Keratinocyte (primary cell): ENCODE measurements around the gene CLCNKB. TPM values are rescaled to one million over a fixed set of nuclear protein-coding genes. Genes with fewer than 3 reads are reported as not detected.
"Not testable (repeated sequence)": the region's sequence is repeated elsewhere in the genome, so short reads cannot be mapped to it uniquely, and the experiment has no call there.

Experiments used
- DNase-seq: peaks from one replicate; pipeline ENCODE4 v3.0.0-alpha.2; 2011; ENCODE audit warnings: low read depth, missing footprints, low spot score
- FAIRE-seq: peaks from 2 replicates; lab custom pipeline; 2011; peaks lifted over from hg19 to GRCh38; lab: Jason Lieb, UNC
- H2AFZ ChIP-seq: 2 replicates; pipeline ENCODE4 v1.6.0; 2012; ENCODE audit warnings: low read length, control low read depth, inconsistent platforms; ENCODE audit not compliant: control insufficient read depth
- H3K27ac ChIP-seq: 2 replicates; pipeline ENCODE4 v1.5.1; 2011; ENCODE audit warnings: low read length; ENCODE audit not compliant: control insufficient read depth, insufficient read depth
- H3K27me3 ChIP-seq: 3 replicates; pipeline ENCODE4 v1.6.0; 2011; ENCODE audit warnings: low read length; ENCODE audit not compliant: control insufficient read depth, insufficient read depth; ENCODE audit errors: extremely low read depth
- H3K36me3 ChIP-seq, 2 experiments: 2 replicates in 1 of 2; 3 replicates in 1 of 2; pipeline ENCODE4 v1.5.1; 2011; ENCODE audit warnings: low read length in 2 of 2, mild to moderate bottlenecking in 1 of 2; ENCODE audit not compliant: control insufficient read depth in 2 of 2, insufficient read depth in 2 of 2; ENCODE audit errors: extremely low read depth in 1 of 2
- H3K4me1 ChIP-seq: 3 replicates; pipeline ENCODE4 v1.5.1; 2011; ENCODE audit warnings: low read length; ENCODE audit not compliant: control insufficient read depth, insufficient read depth; ENCODE audit errors: extremely low read depth
- H3K4me2 ChIP-seq: 3 replicates; pipeline ENCODE4 v1.6.0; 2011; ENCODE audit warnings: low read depth, low read length; ENCODE audit not compliant: control insufficient read depth, insufficient read depth; ENCODE audit errors: extremely low read depth
- H3K4me3 ChIP-seq, 3 experiments: fragments of 200-600 bp in 1 of 3; sonication (generic) in 1 of 3; 2 replicates in 2 of 3; 3 replicates in 1 of 3; pipeline ENCODE4 v1.5.1; 2011 to 2016; ENCODE audit warnings: low read length in 3 of 3, mild to moderate bottlenecking in 3 of 3, control low read depth in 2 of 3, inconsistent platforms in 1 of 3, low read depth in 1 of 3, mixed read lengths in 1 of 3, mixed run types in 1 of 3, moderate library complexity in 1 of 3; ENCODE audit not compliant: control insufficient read depth in 2 of 3, insufficient read depth in 2 of 3; ENCODE audit errors: extremely low read depth in 1 of 3
- H3K79me2 ChIP-seq: 2 replicates; pipeline ENCODE4 v1.6.0; 2012; ENCODE audit warnings: low read length; ENCODE audit not compliant: control insufficient read depth, insufficient read depth
- H3K9ac ChIP-seq: 3 replicates; pipeline ENCODE4 v1.6.0; 2011; ENCODE audit warnings: low read length; ENCODE audit not compliant: control insufficient read depth, insufficient read depth; ENCODE audit errors: extremely low read depth
- H3K9me1 ChIP-seq: 3 replicates; pipeline ENCODE4 v1.6.0; 2011; ENCODE audit warnings: low read length; ENCODE audit not compliant: control insufficient read depth, insufficient read depth; ENCODE audit errors: extremely low read depth
- H3K9me3 ChIP-seq: 2 replicates; pipeline ENCODE4 v1.5.1; 2012; ENCODE audit warnings: low read depth, low read length; ENCODE audit not compliant: control insufficient read depth
- H4K20me1 ChIP-seq: 3 replicates; pipeline ENCODE4 v1.6.0; 2011; ENCODE audit warnings: low read length; ENCODE audit not compliant: control insufficient read depth, insufficient read depth; ENCODE audit errors: extremely low read depth
- EZH2 ChIP-seq: IDR thresholded peaks from one replicate; pipeline ENCODE4 v1.6.1; 2012; ENCODE audit warnings: inconsistent platforms, mild to moderate bottlenecking, low read length, moderate library complexity
- dilution Hi-C: fragments of 300-500 bp; cut with MboI; formaldehyde crosslinking; loops from one replicate; pipeline ENCODE4 v1.7.0; 2020; ENCODE audit warnings: low sequenced_read_pairs; ENCODE audit not compliant: extremely low pct_ligation_motif_present
- polyA plus RNA-seq, 5 experiments: library from polyadenylated mRNA; depleted of rRNA in 3 of 5; stranded (reverse) in 3 of 5; stranded (forward) in 1 of 5; unstranded in 1 of 5; fragments of >200 nt; gene quantifications; 1 replicate in 1 of 5; 2 replicates in 3 of 5; 3 replicates in 1 of 5; pipeline versions ENCODE4 v1.2.1 to v1.2.3, GENCODE V29; 2011 to 2012; ENCODE audit warnings: missing spikeins in 2 of 5, low read depth in 1 of 5, low replicate concordance in 1 of 5
- TF ChIP-seq, protein P1 (sequence below), 3 experiments: IDR thresholded peaks in 1 of 3; conservative IDR thresholded peaks in 1 of 3; optimal IDR thresholded peaks in 1 of 3; 2 replicates in 2 of 3; 3 replicates in 1 of 3; pipeline versions ENCODE3 to v1.5.1; 2011; ENCODE audit warnings: low read length in 3 of 3, mild to moderate bottlenecking in 3 of 3, moderate library complexity in 2 of 3, control low read depth in 1 of 3, inconsistent platforms in 1 of 3; ENCODE audit not compliant: insufficient read depth in 2 of 3; ENCODE audit errors: extremely low read depth in 1 of 3

CLCNKB gene
- polyA plus RNA-seq, 1 donor (not counting 4 experiments of a cell fraction or from before 2014, with no cell fraction given) = not detected

DNA sequence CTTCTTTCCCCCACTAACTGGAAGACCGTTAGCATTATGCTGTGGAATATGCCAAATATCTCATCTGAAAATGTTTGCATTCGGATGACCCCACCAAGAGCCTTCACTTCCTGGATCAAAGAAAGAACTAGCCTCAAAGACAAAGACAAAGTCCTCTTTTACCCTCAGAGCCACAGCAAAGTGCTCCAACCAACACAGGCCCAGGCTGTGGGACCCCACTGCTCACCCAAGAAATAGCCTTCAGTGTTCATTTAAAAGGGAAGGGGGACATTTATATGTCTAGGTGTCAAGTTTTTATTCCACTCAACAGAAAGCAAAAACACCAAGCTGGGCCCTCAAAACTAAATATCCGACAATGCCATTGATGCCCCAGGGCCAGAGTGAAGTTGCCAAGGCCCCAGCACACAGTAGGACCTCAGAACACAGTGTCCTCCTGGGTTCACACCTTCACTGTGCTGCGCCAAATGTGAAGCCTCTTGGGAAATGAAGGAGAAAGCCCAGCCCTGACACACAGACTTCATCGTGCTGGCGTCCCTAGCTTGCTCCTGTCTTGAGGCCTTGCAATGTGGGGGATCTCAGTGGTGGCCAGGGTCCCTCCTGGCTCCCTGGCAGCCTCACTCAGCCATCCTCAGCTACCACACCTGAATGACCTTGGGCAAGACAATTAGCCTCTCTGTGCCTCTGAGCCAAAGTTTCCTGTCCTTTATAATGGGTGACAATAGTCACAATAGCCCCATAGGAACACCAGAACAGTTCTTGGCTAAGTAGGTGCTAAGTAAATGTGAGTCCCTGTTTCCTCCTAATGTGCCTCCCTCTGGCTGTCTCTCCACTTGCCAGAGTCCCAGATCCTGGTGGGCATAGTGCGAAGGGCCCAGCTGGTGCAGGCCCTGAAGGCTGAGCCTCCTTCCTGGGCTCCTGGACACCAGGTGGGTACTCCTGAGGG, 11.3 kb downstream of the CLCNKB start:
- dilution Hi-C loops = no loop called here
- H4K20me1 ChIP-seq = no peaks in the 10 kb centered on the region
- no peaks in the 10 kb centered on the region for H3K27me3 ChIP-seq
- no peak overlapping the region for H2AFZ ChIP-seq
- H3K4me1 ChIP-seq = no peaks in the 10 kb centered on the region
- no peak for TF ChIP-seq EZH2
- TF ChIP-seq, protein P1, sequence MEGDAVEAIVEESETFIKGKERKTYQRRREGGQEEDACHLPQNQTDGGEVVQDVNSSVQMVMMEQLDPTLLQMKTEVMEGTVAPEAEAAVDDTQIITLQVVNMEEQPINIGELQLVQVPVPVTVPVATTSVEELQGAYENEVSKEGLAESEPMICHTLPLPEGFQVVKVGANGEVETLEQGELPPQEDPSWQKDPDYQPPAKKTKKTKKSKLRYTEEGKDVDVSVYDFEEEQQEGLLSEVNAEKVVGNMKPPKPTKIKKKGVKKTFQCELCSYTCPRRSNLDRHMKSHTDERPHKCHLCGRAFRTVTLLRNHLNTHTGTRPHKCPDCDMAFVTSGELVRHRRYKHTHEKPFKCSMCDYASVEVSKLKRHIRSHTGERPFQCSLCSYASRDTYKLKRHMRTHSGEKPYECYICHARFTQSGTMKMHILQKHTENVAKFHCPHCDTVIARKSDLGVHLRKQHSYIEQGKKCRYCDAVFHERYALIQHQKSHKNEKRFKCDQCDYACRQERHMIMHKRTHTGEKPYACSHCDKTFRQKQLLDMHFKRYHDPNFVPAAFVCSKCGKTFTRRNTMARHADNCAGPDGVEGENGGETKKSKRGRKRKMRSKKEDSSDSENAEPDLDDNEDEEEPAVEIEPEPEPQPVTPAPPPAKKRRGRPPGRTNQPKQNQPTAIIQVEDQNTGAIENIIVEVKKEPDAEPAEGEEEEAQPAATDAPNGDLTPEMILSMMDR (optimal IDR thresholded peaks at IDR 0.05 in 1 of 3, IDR thresholded peaks at IDR 0.05 in 1 of 3, conservative IDR thresholded peaks at IDR 0.05 in 1 of 3; ENCODE audit: extremely low read depth in 1 of 3, insufficient read depth in 2 of 3, low read length in 3 of 3) = no peak
- no peak overlapping the region for H3K9ac ChIP-seq
- no peaks in the 10 kb centered on the region for H3K9me3 ChIP-seq
- H3K4me3 ChIP-seq = no peak overlapping the region
- no peaks in the 10 kb centered on the region for H3K36me3 ChIP-seq
- no peak for DNase-seq
- no peak overlapping the region for H3K4me2 ChIP-seq
- no peaks in the 10 kb centered on the region for H3K79me2 ChIP-seq
- no peaks in the 10 kb centered on the region for H3K9me1 ChIP-seq
- FAIRE-seq = no peak
- H3K27ac ChIP-seq = no peak overlapping the region

DNA sequence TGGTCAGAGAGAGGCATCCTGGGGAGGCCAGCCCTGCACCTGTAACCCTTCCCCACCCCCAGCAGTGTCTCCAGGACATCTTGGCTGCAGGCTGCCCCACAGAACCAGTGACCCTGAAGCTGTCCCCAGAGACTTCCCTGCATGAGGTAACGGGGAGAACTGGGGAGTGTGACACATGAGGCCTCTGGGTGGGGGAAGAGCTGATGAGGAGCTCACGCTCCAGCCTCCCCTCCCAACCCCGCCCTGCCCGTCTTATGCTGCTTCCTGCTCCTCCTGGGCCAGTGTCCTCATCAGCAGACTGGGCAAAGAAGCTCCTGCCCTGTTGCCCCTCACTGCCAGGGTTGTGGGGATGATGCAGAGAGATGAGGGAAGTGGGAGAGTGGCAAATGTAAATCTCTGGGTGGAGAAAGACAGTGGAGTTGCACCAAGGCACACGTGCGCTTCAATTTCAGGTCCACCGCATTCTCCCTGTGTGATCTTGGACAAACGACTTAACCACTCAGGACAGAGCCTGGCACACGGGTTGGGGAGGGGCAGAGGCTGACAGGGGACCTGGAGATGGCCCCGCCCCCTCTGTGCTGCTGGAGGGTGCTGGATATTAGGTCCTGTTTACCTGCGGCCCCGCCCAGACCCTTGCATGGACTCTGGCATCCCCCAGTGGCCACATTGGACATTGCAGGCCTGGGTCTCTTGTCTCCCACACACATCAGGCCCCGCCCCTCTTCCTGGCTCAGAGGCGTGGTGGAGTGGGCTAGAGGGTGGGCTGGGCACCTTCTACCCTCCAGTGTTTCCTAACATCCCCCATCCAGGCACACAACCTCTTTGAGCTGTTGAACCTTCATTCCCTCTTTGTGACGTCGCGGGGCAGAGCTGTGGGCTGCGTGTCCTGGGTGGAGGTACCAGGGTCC, 12.3 kb downstream of the CLCNKB start:
- H3K4me1 ChIP-seq = no peaks in the 10 kb centered on the region
- H4K20me1 ChIP-seq = no peaks in the 10 kb centered on the region
- H3K9me1 ChIP-seq = no peaks in the 10 kb centered on the region
- no peaks in the 10 kb centered on the region for H3K9me3 ChIP-seq
- TF ChIP-seq, protein P1 (optimal IDR thresholded peaks at IDR 0.05 in 1 of 3, IDR thresholded peaks at IDR 0.05 in 1 of 3, conservative IDR thresholded peaks at IDR 0.05 in 1 of 3; ENCODE audit: extremely low read depth in 1 of 3, insufficient read depth in 2 of 3, low read length in 3 of 3) = peak; percentile 90 to 99 (median 93)
- no peak for TF ChIP-seq EZH2
- H3K9ac ChIP-seq = no peak overlapping the region
- no peak overlapping the region for H3K27ac ChIP-seq
- no peaks in the 10 kb centered on the region for H3K79me2 ChIP-seq
- H3K4me3 ChIP-seq = no peak overlapping the region
- no peaks in the 10 kb centered on the region for H3K36me3 ChIP-seq
- H2AFZ ChIP-seq = peak overlapping the region; percentile 39
- dilution Hi-C loops = no loop called here
- DNase-seq (peak; percentile 82), FAIRE-seq (peak; percentile 84)
- H3K27me3 ChIP-seq = no peaks in the 10 kb centered on the region
- peak overlapping the region; percentile 35 for H3K4me2 ChIP-seq

DNA sequence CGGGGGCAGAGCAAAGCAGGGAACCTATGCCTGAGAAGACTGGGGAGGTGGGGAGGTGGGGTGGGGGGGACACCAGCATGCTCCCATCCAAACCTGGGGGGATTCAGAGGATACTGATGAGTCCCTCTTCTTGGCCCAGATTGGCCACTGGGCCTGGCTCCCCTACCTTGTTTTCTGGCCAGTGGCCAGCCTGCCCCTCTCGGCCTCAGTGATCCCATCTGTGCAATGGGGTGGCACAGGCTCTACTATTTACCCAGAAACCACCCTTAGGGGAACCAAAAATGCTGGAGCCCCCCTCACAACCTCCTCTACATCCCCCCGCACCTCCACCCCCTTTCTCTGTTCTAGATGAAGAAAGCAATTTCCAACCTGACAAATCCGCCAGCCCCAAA, 12.9 kb downstream of the CLCNKB start:
- H3K36me3 ChIP-seq, DNase-seq, H3K27me3 ChIP-seq, dilution Hi-C loops, H3K9ac ChIP-seq, H4K20me1 ChIP-seq, H3K27ac ChIP-seq, H3K4me2 ChIP-seq, H2AFZ ChIP-seq, H3K9me3 ChIP-seq, H3K4me3 ChIP-seq, H3K79me2 ChIP-seq, FAIRE-seq, H3K9me1 ChIP-seq, H3K4me1 ChIP-seq: not testable (repeated sequence)
